Stimulated activated naive B cell treated with anti-CD40 and anti-IgM and Interleukin-4, amounts not matched to agents 10 μg/mL and 1 μg/mL and 100 μg/mL, for 72 hours (primary cell): ENCODE results near the gene NMRK2.

Experiments used
- ATAC-seq, 2 donors: fragments of 150-1000 bp; cut with Tn5 transposase; replicated peaks; 2 replicates each; pipeline ENCODE4 v1.10.0; 2021; ENCODE audit warnings: moderate library complexity in 1 of 2
- DNase-seq: peaks from one replicate; pipeline ENCODE4 v3.0.0; 2021
- H3K27ac Mint-ChIP-seq: one replicate; pipeline ENCODE4 v1.8.0; 2022; ENCODE audit warnings: mild to moderate bottlenecking, mixed read lengths
- H3K27me3 Mint-ChIP-seq, 2 donors: one replicate each; pipeline ENCODE4 v1.8.0; 2022; ENCODE audit warnings: mixed read lengths in 2 of 2
- H3K36me3 Mint-ChIP-seq, 2 donors: one replicate each; pipeline ENCODE4 v1.8.0; 2022; ENCODE audit warnings: mixed read lengths in 2 of 2, mild to moderate bottlenecking in 1 of 2
- H3K4me1 Mint-ChIP-seq, 2 donors: one replicate each; pipeline ENCODE4 v1.8.0; 2022; ENCODE audit warnings: mixed read lengths in 2 of 2, mild to moderate bottlenecking in 1 of 2
- H3K4me3 Mint-ChIP-seq, 2 donors: one replicate each; pipeline ENCODE4 v1.8.0; 2022; ENCODE audit warnings: mild to moderate bottlenecking in 2 of 2, mixed read lengths in 2 of 2, moderate library complexity in 1 of 2
- H3K9me3 Mint-ChIP-seq, 2 donors: one replicate each; pipeline ENCODE4 v1.8.0; 2022; ENCODE audit warnings: mixed read lengths in 2 of 2, mild to moderate bottlenecking in 1 of 2

Gene NMRK2

GRCh38 chr19:3986260-3987041, 53.6 kb downstream of the NMRK2 start:
- H3K36me3 Mint-ChIP-seq: peaks cover 32 to 43% of the 10 kb centered on the region in 2 donors
- peaks cover 35 to 64% of the 10 kb centered on the region in 2 donors for H3K4me1 Mint-ChIP-seq
- H3K9me3 Mint-ChIP-seq: peaks cover 2 to 4% of the 10 kb centered on the region in 2 donors
- ATAC-seq (peak; percentile 37 to 42), DNase-seq (peak; percentile 58)
- peak overlapping the region; percentile 93 for H3K4me3 Mint-ChIP-seq
- H3K27me3 Mint-ChIP-seq: no peaks in the 10 kb centered on the region
- peak overlapping the region; percentile 95 for H3K27ac Mint-ChIP-seq

- H3K4me3 Mint-ChIP-seq: peak overlapping the region; percentile 69 to 93
- H3K27me3 Mint-ChIP-seq: no peaks in the 10 kb centered on the region
- peaks cover 29 to 52% of the 10 kb centered on the region in 2 donors for H3K4me1 Mint-ChIP-seq
- H3K36me3 Mint-ChIP-seq: peaks cover 25 to 29% of the 10 kb centered on the region in 2 donors
- ATAC-seq (peak; percentile 22 to 44), DNase-seq (peak; percentile 80)
- peaks cover 2 to 4% of the 10 kb centered on the region in 2 donors for H3K9me3 Mint-ChIP-seq
- peak overlapping the region; percentile 92 for H3K27ac Mint-ChIP-seq
These were observed 54.9 kb downstream of the NMRK2 start for GRCh38 chr19:3987619-3988371.

- peaks cover 0 to 3% of the 10 kb centered on the region in 2 donors for H3K36me3 Mint-ChIP-seq
- DNase-seq (no peak), ATAC-seq (no peak)
- peak overlapping the region; percentile 89 for H3K27ac Mint-ChIP-seq
- peaks cover 14 to 32% of the 10 kb centered on the region in 2 donors for H3K4me1 Mint-ChIP-seq
- H3K27me3 Mint-ChIP-seq: no peaks in the 10 kb centered on the region
- peak overlapping the region in 1 of 2 donors; percentile 45 for H3K4me3 Mint-ChIP-seq
- H3K9me3 Mint-ChIP-seq: peaks cover 2 to 4% of the 10 kb centered on the region in 2 donors
These were observed 57.9 kb downstream of the NMRK2 start for GRCh38 chr19:3990815-3991117.
